ENCODE measurements around the gene ECT2. TPM values are rescaled to one million over a fixed set of nuclear protein-coding genes. Genes with fewer than 3 reads are reported as not detected.
"Not testable (repeated sequence)": the region's sequence is repeated elsewhere in the genome, so short reads cannot be mapped to it uniquely, and the experiment has no call there.

ECT2 gene
- polyA plus RNA-seq, 2 donors, result 3.7 to 8.1 TPM

GRCh38 chr3:172708921-172709773, 41.4 kb upstream of the ECT2 start:
- Histone ChIP-seq H3K27ac (ENCODE audit: low read depth in 2 of 2, low read length in 1 of 2) (no peak overlapping the region), H3K9me3 (ENCODE audit: control insufficient read depth in 2 of 2, insufficient read depth in 1 of 2, low read depth in 1 of 2, low read length in 1 of 2) (no peaks in the 10 kb centered on the region)

GRCh38 chr3:172709774-172710663, 40.5 kb upstream of the ECT2 start:
- no peaks in the 10 kb centered on the region for H3K4me1 ChIP-seq (ENCODE audit: control insufficient read depth in 2 of 2, insufficient read depth in 2 of 2, low read length in 1 of 2)
- H3K27ac ChIP-seq (ENCODE audit: low read depth in 2 of 2, low read length in 1 of 2), result peak overlapping the region; percentile 82 to 91

More at GRCh38 chr3:172708921-172709773, 41.4 kb upstream of the ECT2 start:
- H3K36me3 ChIP-seq (ENCODE audit: control insufficient read depth in 2 of 2, insufficient read depth in 2 of 2, low read length in 1 of 2), result no peaks in the 10 kb centered on the region
- peak overlapping the region in 1 of 2 donors; percentile 85 for H3K4me3 ChIP-seq (ENCODE audit: low read depth in 1 of 2, low read length in 2 of 2)
- no peaks in the 10 kb centered on the region for H3K27me3 ChIP-seq (ENCODE audit: control insufficient read depth in 1 of 2, insufficient read depth in 2 of 2, low read length in 2 of 2)
- H3K4me1 ChIP-seq (ENCODE audit: control insufficient read depth in 2 of 2, insufficient read depth in 2 of 2, low read length in 1 of 2), result no peaks in the 10 kb centered on the region
- WGBS, 2 donors, result 82 to 85% methylated on average over 2 of the region's 2 CpGs

GRCh38 chr3:172710664-172711453, 39.7 kb upstream of the ECT2 start, which contains the start of gene NCEH1:
NCEH1 (minus strand) TSS chr3:172711067; CDS start chr3:172710984, 83 bp downstream.
- 0% methylated on average over 40 to 41 of the region's 41 CpGs for WGBS, 2 donors
- H3K27ac ChIP-seq (ENCODE audit: low read depth in 2 of 2, low read length in 1 of 2), result peak within 1 kb of the TSS; percentile 82 to 91
- no peaks in the 10 kb centered on the region for H3K27me3 ChIP-seq (ENCODE audit: control insufficient read depth in 1 of 2, insufficient read depth in 2 of 2, low read length in 2 of 2)
- no peaks in the 10 kb centered on the region for H3K36me3 ChIP-seq (ENCODE audit: control insufficient read depth in 2 of 2, insufficient read depth in 2 of 2, low read length in 1 of 2)
- H3K4me3 ChIP-seq (ENCODE audit: low read depth in 1 of 2, low read length in 2 of 2), result peak within 1 kb of the TSS; percentile 76 to 85
- H3K9me3 ChIP-seq (ENCODE audit: control insufficient read depth in 2 of 2, insufficient read depth in 1 of 2, low read depth in 1 of 2, low read length in 1 of 2), result no peaks in the 10 kb centered on the region
- H3K4me1 ChIP-seq (ENCODE audit: control insufficient read depth in 2 of 2, insufficient read depth in 2 of 2, low read length in 1 of 2), result no peaks in the 10 kb centered on the region

More at GRCh38 chr3:172709774-172710663, 40.5 kb upstream of the ECT2 start:
- WGBS, 2 donors, result 2% methylated on average over 17 of the region's 17 CpGs
- no peaks in the 10 kb centered on the region for H3K9me3 ChIP-seq (ENCODE audit: control insufficient read depth in 2 of 2, insufficient read depth in 1 of 2, low read depth in 1 of 2, low read length in 1 of 2)
- H3K4me3 ChIP-seq (ENCODE audit: low read depth in 1 of 2, low read length in 2 of 2), result peak overlapping the region; percentile 76 to 85
- no peaks in the 10 kb centered on the region for H3K27me3 ChIP-seq (ENCODE audit: control insufficient read depth in 1 of 2, insufficient read depth in 2 of 2, low read length in 2 of 2)
- H3K36me3 ChIP-seq (ENCODE audit: control insufficient read depth in 2 of 2, insufficient read depth in 2 of 2, low read length in 1 of 2), result no peaks in the 10 kb centered on the region

- 9 to 18% methylated on average over 2 of the region's 2 CpGs for WGBS, 2 donors
- Histone ChIP-seq H3K27me3 (ENCODE audit: control insufficient read depth in 1 of 2, insufficient read depth in 2 of 2, low read length in 2 of 2) (no peaks in the 10 kb centered on the region), H3K27ac (ENCODE audit: low read depth in 2 of 2, low read length in 1 of 2) (peak overlapping the region; percentile 80 to 82), H3K36me3 (ENCODE audit: control insufficient read depth in 2 of 2, insufficient read depth in 2 of 2, low read length in 1 of 2) (no peaks in the 10 kb centered on the region), H3K4me1 (ENCODE audit: control insufficient read depth in 2 of 2, insufficient read depth in 2 of 2, low read length in 1 of 2) (no peaks in the 10 kb centered on the region), H3K9me3 (ENCODE audit: control insufficient read depth in 2 of 2, insufficient read depth in 1 of 2, low read depth in 1 of 2, low read length in 1 of 2) (no peaks in the 10 kb centered on the region), H3K4me3 (ENCODE audit: low read depth in 1 of 2, low read length in 2 of 2) (peak overlapping the region in 1 of 2 donors; percentile 85)
Observed at GRCh38 chr3:172711454-172711795, 39.1 kb upstream of the ECT2 start.

- WGBS, 2 donors, result 74 to 79% methylated on average over 3 of the region's 3 CpGs
- Histone ChIP-seq H3K9me3 (ENCODE audit: control insufficient read depth in 2 of 2, insufficient read depth in 1 of 2, low read depth in 1 of 2, low read length in 1 of 2) (no peaks in the 10 kb centered on the region), H3K27ac (ENCODE audit: low read depth in 2 of 2, low read length in 1 of 2) (no peak overlapping the region), H3K27me3 (ENCODE audit: control insufficient read depth in 1 of 2, insufficient read depth in 2 of 2, low read length in 2 of 2) (no peaks in the 10 kb centered on the region), H3K4me1 (ENCODE audit: control insufficient read depth in 2 of 2, insufficient read depth in 2 of 2, low read length in 1 of 2) (no peaks in the 10 kb centered on the region), H3K4me3 (ENCODE audit: low read depth in 1 of 2, low read length in 2 of 2) (no peak overlapping the region), H3K36me3 (ENCODE audit: control insufficient read depth in 2 of 2, insufficient read depth in 2 of 2, low read length in 1 of 2) (no peaks in the 10 kb centered on the region)
Observed at GRCh38 chr3:172713316-172713715, 37.2 kb upstream of the ECT2 start.

GRCh38 chr3:172716476-172716875, 34.0 kb upstream of the ECT2 start:
- Histone ChIP-seq H3K27ac (ENCODE audit: low read depth in 2 of 2, low read length in 1 of 2) (no peak overlapping the region), H3K9me3 (ENCODE audit: control insufficient read depth in 2 of 2, insufficient read depth in 1 of 2, low read depth in 1 of 2, low read length in 1 of 2) (peaks cover 0 to 2% of the 10 kb centered on the region in 2 donors), H3K36me3 (ENCODE audit: control insufficient read depth in 2 of 2, insufficient read depth in 2 of 2, low read length in 1 of 2) (no peaks in the 10 kb centered on the region), H3K4me1 (ENCODE audit: control insufficient read depth in 2 of 2, insufficient read depth in 2 of 2, low read length in 1 of 2) (no peaks in the 10 kb centered on the region), H3K27me3 (ENCODE audit: control insufficient read depth in 1 of 2, insufficient read depth in 2 of 2, low read length in 2 of 2) (no peaks in the 10 kb centered on the region), H3K4me3 (ENCODE audit: low read depth in 1 of 2, low read length in 2 of 2) (no peak overlapping the region)
- 59 to 75% methylated on average over 5 of the region's 5 CpGs for WGBS, 2 donors

GRCh38 chr3:172717493-172718088, 32.9 kb upstream of the ECT2 start:
- no peak overlapping the region for H3K27ac ChIP-seq (ENCODE audit: low read depth in 2 of 2, low read length in 1 of 2)
- no peaks in the 10 kb centered on the region for H3K4me1 ChIP-seq (ENCODE audit: control insufficient read depth in 2 of 2, insufficient read depth in 2 of 2, low read length in 1 of 2)
- H3K27me3 ChIP-seq (ENCODE audit: control insufficient read depth in 1 of 2, insufficient read depth in 2 of 2, low read length in 2 of 2), result no peaks in the 10 kb centered on the region
- H3K36me3 ChIP-seq (ENCODE audit: control insufficient read depth in 2 of 2, insufficient read depth in 2 of 2, low read length in 1 of 2), result no peaks in the 10 kb centered on the region
- H3K4me3 ChIP-seq (ENCODE audit: low read depth in 1 of 2, low read length in 2 of 2), result no peak overlapping the region
- peaks cover 0 to 2% of the 10 kb centered on the region in 2 donors for H3K9me3 ChIP-seq (ENCODE audit: control insufficient read depth in 2 of 2, insufficient read depth in 1 of 2, low read depth in 1 of 2, low read length in 1 of 2)
- WGBS, 2 donors, result 74 to 80% methylated on average over 4 of the region's 4 CpGs

GRCh38 chr3:172722536-172723040, 27.9 kb upstream of the ECT2 start:
- not testable (repeated sequence) for H3K27ac ChIP-seq (ENCODE audit: low read depth in 2 of 2, low read length in 1 of 2); H3K4me3 ChIP-seq (ENCODE audit: low read depth in 1 of 2, low read length in 2 of 2); H3K27me3 ChIP-seq (ENCODE audit: control insufficient read depth in 1 of 2, insufficient read depth in 2 of 2, low read length in 2 of 2); H3K36me3 ChIP-seq (ENCODE audit: control insufficient read depth in 2 of 2, insufficient read depth in 2 of 2, low read length in 1 of 2); H3K9me3 ChIP-seq (ENCODE audit: control insufficient read depth in 2 of 2, insufficient read depth in 1 of 2, low read depth in 1 of 2, low read length in 1 of 2); H3K4me1 ChIP-seq (ENCODE audit: control insufficient read depth in 2 of 2, insufficient read depth in 2 of 2, low read length in 1 of 2)
- 74 to 76% methylated on average over 8 of the region's 8 CpGs for WGBS, 2 donors

Measured in esophagus (tissue), 2 donors.